Measurements from ENCODE around the gene CBFA2T2. TPM values are rescaled to one million over a fixed set of nuclear protein-coding genes. Genes with fewer than 3 reads are reported as not detected.

CBFA2T2 gene
- total RNA-seq, 1 donor from 2014 or later, result 15.7 TPM

GRCh38 chr20:33604084-33604990 is 114.4 kb downstream of the CBFA2T2 start:
- TF ChIP-seq CTCF (IDR thresholded peaks at IDR 0.05), result no peak
- H3K27ac ChIP-seq, result no peak overlapping the region
- H3K4me1 ChIP-seq, result no peaks in the 10 kb centered on the region
- H3K9me3 ChIP-seq, result no peaks in the 10 kb centered on the region
- no peaks in the 10 kb centered on the region for H3K27me3 ChIP-seq
- H3K4me3 ChIP-seq, result no peak overlapping the region
- DNase-seq, result no peak
- ATAC-seq, result no peak
- intact Hi-C loops (cut with DNase I), result no loop called here
- H3K36me3 ChIP-seq, result peaks cover 20% of the 10 kb centered on the region

DNA sequence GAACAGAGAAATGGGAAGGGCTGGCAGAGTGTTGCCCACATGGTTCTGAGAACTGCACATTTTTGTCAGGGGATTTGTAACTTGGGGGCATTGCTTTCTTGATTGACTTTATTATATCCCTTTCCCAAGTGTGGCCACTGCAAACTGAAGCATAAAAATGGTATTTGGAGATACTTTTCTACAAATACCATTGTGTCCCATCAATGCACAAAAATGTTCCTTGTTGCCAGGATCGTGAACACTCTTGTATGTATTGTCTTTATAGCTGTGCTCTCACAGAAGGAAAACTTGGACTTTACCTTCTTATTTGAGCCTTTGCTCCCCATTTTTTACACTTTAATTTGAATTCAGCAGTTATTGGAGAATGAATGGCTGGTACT is 115.1 kb downstream of the CBFA2T2 start:
- no peaks in the 10 kb centered on the region for H3K27me3 ChIP-seq
- no peak overlapping the region for H3K4me3 ChIP-seq
- no peak for ATAC-seq
- peaks cover 20% of the 10 kb centered on the region for H3K36me3 ChIP-seq
- DNase-seq, result no peak
- no peaks in the 10 kb centered on the region for H3K4me1 ChIP-seq
- intact Hi-C loops (cut with DNase I), result no loop called here
- H3K27ac ChIP-seq, result no peak overlapping the region
- TF ChIP-seq CTCF (IDR thresholded peaks at IDR 0.05), result no peak
- H3K9me3 ChIP-seq, result no peaks in the 10 kb centered on the region

DNA sequence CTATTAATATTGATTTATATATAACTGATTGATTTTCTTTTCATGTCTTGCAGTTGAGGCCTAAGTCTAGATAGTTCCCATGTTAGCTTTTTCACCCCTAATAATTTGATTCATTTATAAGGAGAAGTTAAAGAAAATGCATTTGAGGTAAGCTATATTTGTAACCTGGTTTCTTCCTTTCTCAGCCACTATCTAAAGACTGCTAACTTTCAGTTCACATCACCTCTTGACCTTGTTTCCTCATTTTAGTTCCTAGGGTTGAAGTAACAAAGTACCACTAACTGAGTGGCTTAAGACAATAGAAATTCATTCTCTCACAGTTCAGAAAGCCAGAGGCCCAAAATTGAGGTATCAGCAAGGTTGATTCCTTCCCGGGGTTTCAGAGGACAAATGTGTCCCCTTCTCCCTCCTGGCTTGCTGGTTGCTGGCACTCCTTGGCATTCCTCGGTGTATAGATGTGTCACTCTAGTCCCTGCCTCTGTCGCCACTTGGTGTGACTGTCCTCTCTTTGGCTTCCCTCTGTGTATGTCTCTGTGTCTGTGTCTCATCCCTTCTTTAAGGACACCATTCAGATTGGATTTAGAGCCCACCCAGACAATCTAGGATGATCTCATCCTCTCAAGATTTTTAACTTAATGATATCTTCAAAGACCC is 116.3 kb downstream of the CBFA2T2 start:
- DNase-seq (no peak), ATAC-seq (no peak)
- Histone ChIP-seq H3K9me3 (no peaks in the 10 kb centered on the region), H3K4me1 (no peaks in the 10 kb centered on the region), H3K36me3 (peaks cover 27% of the 10 kb centered on the region), H3K4me3 (no peak overlapping the region), H3K27ac (no peak overlapping the region), H3K27me3 (no peaks in the 10 kb centered on the region)
- intact Hi-C loops (cut with DNase I), result no loop called here
- no peak for TF ChIP-seq CTCF (IDR thresholded peaks at IDR 0.05)

DNA sequence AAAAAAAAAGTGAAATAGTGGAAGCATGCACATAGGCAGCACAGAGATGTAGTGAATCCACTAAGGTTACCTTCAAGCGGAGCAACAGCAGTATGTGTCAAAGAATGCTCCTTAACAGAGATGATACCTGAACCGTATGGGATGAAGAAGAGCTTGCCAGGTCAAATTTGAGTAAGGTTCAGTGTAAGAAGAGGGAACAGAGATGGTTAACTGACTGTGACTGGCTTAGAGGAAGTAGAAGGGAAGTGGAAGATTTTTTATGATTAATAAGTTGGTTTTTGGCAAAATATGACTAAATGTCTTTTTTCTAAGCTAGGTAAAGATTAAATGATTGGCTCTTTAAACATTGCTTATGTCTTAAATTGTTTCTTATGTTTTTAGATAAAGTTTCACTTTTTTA is 119.6 kb downstream of the CBFA2T2 start:
- intact Hi-C loops (cut with DNase I), result no loop called here
- no peak for TF ChIP-seq CTCF (IDR thresholded peaks at IDR 0.05)
- H3K36me3 ChIP-seq, result peaks cover 52% of the 10 kb centered on the region
- no peak overlapping the region for H3K4me3 ChIP-seq
- no peaks in the 10 kb centered on the region for H3K4me1 ChIP-seq
- H3K9me3 ChIP-seq, result no peaks in the 10 kb centered on the region
- DNase-seq (no peak), ATAC-seq (no peak)
- no peaks in the 10 kb centered on the region for H3K27me3 ChIP-seq
- no peak overlapping the region for H3K27ac ChIP-seq

GRCh38 chr20:33611106-33611505 is 121.2 kb downstream of the CBFA2T2 start:
- no peak overlapping the region for H3K27ac ChIP-seq
- TF ChIP-seq CTCF (IDR thresholded peaks at IDR 0.05), result no peak
- no peak overlapping the region for H3K4me3 ChIP-seq
- peaks cover 59% of the 10 kb centered on the region for H3K36me3 ChIP-seq
- DNase-seq, result no peak
- no peaks in the 10 kb centered on the region for H3K4me1 ChIP-seq
- H3K9me3 ChIP-seq, result no peaks in the 10 kb centered on the region
- no peaks in the 10 kb centered on the region for H3K27me3 ChIP-seq
- ATAC-seq, result no peak
- intact Hi-C loops (cut with DNase I), result no loop called here

All from upper lobe of right lung (tissue), 1 donor.